ENCODE results near the gene HPS1.
"Not testable (repeated sequence)": the region's sequence is repeated elsewhere in the genome, so short reads cannot be mapped to it uniquely, and the experiment has no call there.

Gene HPS1

GRCh38 chr10:98388101-98388655 is 58.6 kb downstream of the HPS1 start:
- DNase-seq, result no peak

- no peak for DNase-seq
Measured at GRCh38 chr10:98384531-98385133, 62.1 kb downstream of the HPS1 start.

DNA sequence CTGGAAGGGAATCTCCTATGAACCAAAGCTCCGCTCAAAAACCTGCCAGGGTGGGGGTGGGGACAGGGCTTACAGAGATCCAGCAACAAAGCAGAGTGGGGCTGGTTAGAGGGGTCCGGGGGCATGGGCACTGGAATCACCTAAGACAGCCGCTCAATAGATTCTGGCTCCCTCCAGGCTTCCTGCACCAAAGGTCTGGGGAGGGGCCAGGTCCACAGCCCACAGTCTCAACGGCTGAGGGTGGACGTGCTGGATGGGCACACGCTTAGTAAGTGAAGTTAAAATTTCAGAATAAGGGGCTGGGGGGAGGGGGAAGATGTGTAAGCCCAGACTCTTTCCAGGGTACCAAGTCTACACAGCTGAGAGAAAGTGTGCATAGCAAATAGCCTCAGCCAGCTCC is 62.9 kb downstream of the HPS1 start:
- no peak for DNase-seq

GRCh38 chr10:98383134-98383667 is 63.5 kb downstream of the HPS1 start:
- DNase-seq, result not testable (repeated sequence)

GRCh38 chr10:98382691-98383101 is 64.0 kb downstream of the HPS1 start:
- DNase-seq, result no peak

DNA sequence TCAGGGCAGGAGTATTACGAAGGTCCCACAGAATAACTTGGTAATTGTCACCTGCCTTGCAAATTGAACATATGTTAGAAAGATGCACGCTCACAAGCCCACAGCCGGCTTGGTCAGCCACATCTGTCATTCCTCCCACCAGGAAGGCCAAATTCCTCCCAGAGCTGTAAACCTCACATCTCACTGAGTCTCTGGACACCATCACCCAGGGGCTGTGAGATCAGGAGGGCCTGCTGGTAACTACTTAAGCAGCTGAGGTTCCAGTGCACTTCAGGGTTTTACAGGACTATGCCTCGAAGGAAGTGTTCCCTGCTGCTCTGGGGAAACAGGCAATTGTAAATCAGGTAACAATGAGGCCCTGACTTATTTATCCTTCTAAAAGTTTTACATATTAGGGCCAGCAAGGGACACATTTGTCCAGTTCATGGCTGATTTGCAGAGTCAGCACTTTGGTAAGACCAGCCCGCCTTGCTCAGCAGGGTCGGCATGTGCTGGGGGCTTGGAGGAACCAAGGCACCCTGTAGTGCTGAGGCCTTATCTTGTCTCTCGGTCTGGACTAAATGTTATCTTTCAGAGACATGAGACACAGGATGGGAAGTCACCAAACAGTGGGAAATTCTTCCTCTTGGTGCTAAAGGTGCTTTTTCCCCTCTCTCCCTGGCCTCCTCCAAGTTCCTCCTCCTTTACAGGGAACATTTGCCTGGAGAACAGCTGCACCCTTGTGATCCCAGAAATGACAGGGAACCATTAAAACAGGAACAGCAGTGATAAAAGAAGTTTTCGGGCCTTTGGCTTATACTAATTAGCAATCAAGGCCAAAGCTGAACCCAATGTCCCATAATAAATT is 66.0 kb downstream of the HPS1 start:
- no peak for DNase-seq

DNA sequence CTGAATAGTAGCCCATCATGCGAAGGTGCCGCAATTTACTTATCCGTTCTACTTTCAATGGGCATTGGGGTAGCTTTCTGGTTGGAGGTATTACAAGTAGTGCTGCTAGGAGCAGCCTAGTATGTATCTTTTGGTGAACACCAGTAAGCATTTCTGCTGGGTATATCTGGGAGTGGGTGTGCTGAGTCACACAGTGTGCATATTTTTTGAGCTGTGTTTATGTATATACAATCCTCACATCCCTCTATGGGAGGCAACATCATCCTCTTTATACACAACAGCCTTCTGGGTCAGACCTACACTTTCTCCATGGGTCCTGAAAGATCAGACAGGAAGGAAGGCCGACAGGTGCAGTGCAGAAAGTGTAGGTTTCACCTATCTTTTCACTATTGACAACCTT is 68.0 kb downstream of the HPS1 start:
- DNase-seq, result no peak

GRCh38 chr10:98377536-98377935 is 69.2 kb downstream of the HPS1 start:
- DNase-seq, result no peak

- no peak for DNase-seq
Measured at GRCh38 chr10:98377001-98377400, 69.7 kb downstream of the HPS1 start.

GRCh38 chr10:98376485-98376884 is 70.2 kb downstream of the HPS1 start:
- DNase-seq, result no peak

GRCh38 chr10:98374217-98374985 is 72.3 kb downstream of the HPS1 start:
- no peak for DNase-seq

DNA sequence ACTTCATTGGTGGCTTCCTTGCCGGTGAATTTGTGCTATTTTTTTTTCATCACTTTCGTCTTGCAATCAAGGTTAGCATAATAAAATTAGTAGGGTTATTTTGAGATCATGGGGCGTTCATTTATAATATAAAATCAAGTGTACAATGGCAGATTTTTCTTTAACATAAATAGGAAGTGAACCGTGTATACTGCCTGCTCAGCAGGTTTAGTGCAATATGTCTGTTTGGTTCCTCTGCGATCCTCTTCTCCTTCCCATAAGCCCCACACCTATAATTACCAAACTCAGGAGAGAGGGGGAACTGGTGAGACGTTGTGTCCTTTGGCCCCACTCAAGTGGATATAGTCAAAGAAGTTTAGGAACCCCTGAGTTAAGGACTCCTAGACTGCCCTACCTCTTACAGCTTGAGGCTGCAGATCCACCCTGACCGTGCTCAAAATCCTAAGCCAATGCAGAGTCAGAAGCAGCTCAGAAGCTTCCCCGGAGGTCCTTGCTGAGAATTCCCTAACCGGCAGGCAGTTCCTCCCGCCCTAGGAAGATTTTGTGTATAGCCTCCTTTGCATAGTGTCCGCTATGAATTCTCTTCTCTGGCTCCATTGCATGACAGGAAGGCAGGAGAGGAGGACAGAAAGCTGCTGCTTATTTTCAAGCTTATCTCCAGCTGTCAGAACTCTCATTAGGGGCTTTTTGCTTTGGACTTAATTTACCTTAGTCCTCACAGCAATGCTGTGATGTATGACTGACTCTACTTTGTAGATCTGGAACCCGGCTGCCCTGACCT is 73.3 kb downstream of the HPS1 start:
- DNase-seq, result no peak

GRCh38 chr10:98370831-98371820 is 75.6 kb downstream of the HPS1 start:
- no peak for DNase-seq

DNA sequence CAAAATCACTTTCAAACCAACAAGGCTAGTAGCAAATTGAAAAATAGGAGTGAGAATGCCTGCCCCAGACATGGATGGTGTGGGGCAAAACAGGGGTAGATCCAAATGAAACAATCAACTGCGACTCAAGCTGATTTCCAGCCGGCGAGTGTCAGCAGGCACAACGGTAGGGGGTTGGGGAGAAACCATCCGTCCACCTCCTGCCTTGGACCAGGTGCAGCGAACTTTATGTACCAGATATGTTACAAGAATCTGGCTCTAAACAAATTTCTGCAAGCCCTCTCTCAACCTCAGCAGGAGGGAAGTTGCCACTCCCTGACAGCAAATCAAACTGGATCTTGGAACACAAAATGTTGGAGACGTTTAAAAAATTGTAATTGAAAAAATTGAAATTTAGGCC is 76.9 kb downstream of the HPS1 start:
- DNase-seq, result no peak

GRCh38 chr10:98368644-98369043 is 78.1 kb downstream of the HPS1 start:
- DNase-seq, result no peak

- DNase-seq, result no peak
Measured at GRCh38 chr10:98367604-98368451, 78.9 kb downstream of the HPS1 start.

Data from CD4-positive, alpha-beta T cell treated with Interleukin-17A for 4 hours (primary cell).